Sigmoid colon (tissue), 7 donors: ENCODE data around the gene THBS1. TPM values are rescaled to one million over a fixed set of nuclear protein-coding genes. Genes with fewer than 3 reads are reported as not detected.

ENCODE experiments used
- DNase-seq: peaks from one replicate; pipeline ENCODE4 v3.0.0-alpha.2; 2019
- H3K27ac ChIP-seq, 4 donors: fragments of 200-600 bp; sonication (generic); one replicate each; pipeline ENCODE4 v1.5.1; 2016 to 2019; ENCODE audit warnings: mild to moderate bottlenecking in 1 of 4
- H3K27me3 ChIP-seq, 3 donors: fragments of 200-600 bp; sonication (generic); one replicate each; pipeline ENCODE4 v1.5.1; 2019; ENCODE audit warnings: mild to moderate bottlenecking in 1 of 3
- H3K36me3 ChIP-seq, 4 donors: fragments of 200-600 bp; sonication (generic); one replicate each; pipeline ENCODE4 v1.5.1; 2016 to 2019
- H3K4me1 ChIP-seq, 4 donors: fragments of 200-600 bp; sonication (generic); one replicate each; pipeline ENCODE4 v1.5.1; 2017 to 2019
- H3K4me3 ChIP-seq, 4 donors: fragments of 200-600 bp; sonication (generic); one replicate each; pipeline ENCODE4 v1.5.1; 2017 to 2019; ENCODE audit warnings: mild to moderate bottlenecking in 2 of 4, moderate library complexity in 1 of 4
- H3K9me3 ChIP-seq, 4 donors: fragments of 200-600 bp in 3 of 4; sonication (generic) in 3 of 4; one replicate each; pipeline versions ENCODE4 v1.5.1 to v1.6.1; 2013 to 2019
- CTCF ChIP-seq, 4 experiments: fragments of 450-650 bp in 3 of 4; fragments of 200-600 bp in 1 of 4; IDR thresholded peaks; one replicate each; pipeline ENCODE4 v1.5.1; 2016 to 2019; ENCODE audit warnings: antibody characterized with exemption in 4 of 4, mild to moderate bottlenecking in 3 of 4, moderate library complexity in 2 of 4
- EP300 ChIP-seq, 4 donors: sonication (generic); formaldehyde crosslinking; IDR thresholded peaks; one replicate each; pipeline ENCODE4 v1.6.1; 2017; ENCODE audit warnings: antibody characterized with exemption in 4 of 4
- POLR2A ChIP-seq, 2 donors: fragments of 450-650 bp; IDR thresholded peaks; one replicate each; pipeline ENCODE4 v1.6.1; 2016; ENCODE audit warnings: antibody characterized with exemption in 2 of 2, mild to moderate bottlenecking in 2 of 2, moderate library complexity in 2 of 2
- POLR2AphosphoS5 ChIP-seq, 4 donors: sonication (generic); formaldehyde crosslinking; IDR thresholded peaks; one replicate each; pipeline ENCODE4 v1.6.1; 2017; ENCODE audit warnings: antibody characterized with exemption in 4 of 4
- WGBS, 2 donors: extraction: QIAGEN DNeasy Blood & Tissue Kit; methylation state at CpG; one replicate each; pipeline ENCODE4 v1.1.7; 2013; 5-methylcytosine and 5-hydroxymethylcytosine counted together
- intact Hi-C: fragments of 100-400 bp; cut with DNase I; formaldehyde crosslinking; loops from one replicate; pipeline ENCODE4 v1.15.1; 2023
- polyA plus RNA-seq, 3 donors: library from polyadenylated mRNA; stranded (reverse); fragments of 200-250 nt; gene quantifications; one replicate each; pipeline ENCODE4 v1.2.3, GENCODE V29; 2013
- total RNA-seq, 4 donors: library from RNA; depleted of rRNA; stranded (reverse); fragments of >200 nt; gene quantifications; one replicate each; pipeline ENCODE4 v1.1.0, GENCODE V29; 2016
- donor health status: healthy with polysubstance abuse.
- donor health status: Bipolar disorder and iron deficiency.
- donor health status: healthy.

Gene THBS1
- total and polyA plus RNA-seq, 7 donors = 13.2 to 3,974 (median 172) TPM

GRCh38 chr15:39608185-39609139 is 27.6 kb downstream of the THBS1 start:
- 92 to 94% methylated on average over 2 of the region's 2 CpGs for WGBS, 2 donors
- Histone ChIP-seq H3K4me1 (no peaks in the 10 kb centered on the region), H3K36me3 (no peaks in the 10 kb centered on the region), H3K27me3 (no peaks in the 10 kb centered on the region), H3K9me3 (peaks cover 0 to 12% (median 8%) of the 10 kb centered on the region in 4 donors), H3K27ac (no peak overlapping the region), H3K4me3 (no peak overlapping the region)
- intact Hi-C loops = no loop called here
- no peak for TF ChIP-seq POLR2AphosphoS5 (IDR thresholded peaks at IDR 0.05)
- TF ChIP-seq POLR2A (IDR thresholded peaks at IDR 0.05) = no peak
- DNase-seq = no peak

- no peak for DNase-seq
- TF ChIP-seq POLR2AphosphoS5 (IDR thresholded peaks at IDR 0.05) (no peak), CTCF (IDR thresholded peaks at IDR 0.05) (no peak), EP300 (IDR thresholded peaks at IDR 0.05) (no peak), POLR2A (IDR thresholded peaks at IDR 0.05) (no peak)
- Histone ChIP-seq H3K27ac (no peak overlapping the region), H3K4me3 (no peak overlapping the region), H3K36me3 (no peaks in the 10 kb centered on the region), H3K4me1 (no peaks in the 10 kb centered on the region), H3K9me3 (peaks cover 0 to 12% (median 8%) of the 10 kb centered on the region in 4 donors), H3K27me3 (no peaks in the 10 kb centered on the region)
- WGBS, 2 donors = 48 to 75% methylated on average over 4 of the region's 4 CpGs
- intact Hi-C loops = no loop called here
Measured at GRCh38 chr15:39609166-39609916, 28.5 kb downstream of the THBS1 start.

GRCh38 chr15:39610665-39611064 is 29.8 kb downstream of the THBS1 start:
- intact Hi-C loops = no loop called here
- DNase-seq = no peak
- H3K36me3 ChIP-seq = no peaks in the 10 kb centered on the region
- H3K4me1 ChIP-seq = no peaks in the 10 kb centered on the region
- peaks cover 0 to 12% (median 9%) of the 10 kb centered on the region in 4 donors for H3K9me3 ChIP-seq
- TF ChIP-seq POLR2AphosphoS5 (IDR thresholded peaks at IDR 0.05) (no peak), CTCF (IDR thresholded peaks at IDR 0.05) (no peak), POLR2A (IDR thresholded peaks at IDR 0.05) (no peak), EP300 (IDR thresholded peaks at IDR 0.05) (no peak)
- H3K27me3 ChIP-seq = no peaks in the 10 kb centered on the region
- no peak overlapping the region for H3K27ac ChIP-seq
- no peak overlapping the region for H3K4me3 ChIP-seq

- H3K36me3 ChIP-seq = no peaks in the 10 kb centered on the region
- intact Hi-C loops = no loop called here
- H3K4me1 ChIP-seq = no peaks in the 10 kb centered on the region
- TF ChIP-seq CTCF (IDR thresholded peaks at IDR 0.05) (no peak), POLR2AphosphoS5 (IDR thresholded peaks at IDR 0.05) (no peak), EP300 (IDR thresholded peaks at IDR 0.05) (no peak), POLR2A (IDR thresholded peaks at IDR 0.05) (no peak)
- H3K9me3 ChIP-seq = peaks cover 0 to 12% (median 9%) of the 10 kb centered on the region in 4 donors
- no peak overlapping the region for H3K4me3 ChIP-seq
- no peak overlapping the region for H3K27ac ChIP-seq
- no peak for DNase-seq
- no peaks in the 10 kb centered on the region for H3K27me3 ChIP-seq
Measured at GRCh38 chr15:39613271-39613670, 32.4 kb downstream of the THBS1 start.

- Histone ChIP-seq H3K4me3 (no peak overlapping the region), H3K27me3 (no peaks in the 10 kb centered on the region), H3K27ac (no peak overlapping the region), H3K4me1 (no peaks in the 10 kb centered on the region), H3K9me3 (peaks cover 0 to 12% (median 9%) of the 10 kb centered on the region in 4 donors), H3K36me3 (no peaks in the 10 kb centered on the region)
- DNase-seq = no peak
- WGBS, 2 donors = 91 to 92% methylated on average over 2 of the region's 2 CpGs
- intact Hi-C loops = no loop called here
- no peak for TF ChIP-seq POLR2AphosphoS5 (IDR thresholded peaks at IDR 0.05)
- no peak for TF ChIP-seq CTCF (IDR thresholded peaks at IDR 0.05)
- TF ChIP-seq POLR2A (IDR thresholded peaks at IDR 0.05) = no peak
- TF ChIP-seq EP300 (IDR thresholded peaks at IDR 0.05) = no peak
Measured at GRCh38 chr15:39613861-39614260, 33.0 kb downstream of the THBS1 start.
